Inflammatory macrophage treated with lipopolysaccharide for 4 hours (primary cell): ENCODE measurements around the gene CCDC27.
"Not testable (repeated sequence)": the region's sequence is repeated elsewhere in the genome, so short reads cannot be mapped to it uniquely, and the experiment has no call there.

Source experiments
- DNase-seq: peaks from one replicate; pipeline ENCODE4 v3.0.0-alpha.2; 2020

Gene CCDC27

GRCh38 chr1:3800795-3801194 lies 48.5 kb downstream of the CCDC27 start:
- DNase-seq, result not testable (repeated sequence)

DNA sequence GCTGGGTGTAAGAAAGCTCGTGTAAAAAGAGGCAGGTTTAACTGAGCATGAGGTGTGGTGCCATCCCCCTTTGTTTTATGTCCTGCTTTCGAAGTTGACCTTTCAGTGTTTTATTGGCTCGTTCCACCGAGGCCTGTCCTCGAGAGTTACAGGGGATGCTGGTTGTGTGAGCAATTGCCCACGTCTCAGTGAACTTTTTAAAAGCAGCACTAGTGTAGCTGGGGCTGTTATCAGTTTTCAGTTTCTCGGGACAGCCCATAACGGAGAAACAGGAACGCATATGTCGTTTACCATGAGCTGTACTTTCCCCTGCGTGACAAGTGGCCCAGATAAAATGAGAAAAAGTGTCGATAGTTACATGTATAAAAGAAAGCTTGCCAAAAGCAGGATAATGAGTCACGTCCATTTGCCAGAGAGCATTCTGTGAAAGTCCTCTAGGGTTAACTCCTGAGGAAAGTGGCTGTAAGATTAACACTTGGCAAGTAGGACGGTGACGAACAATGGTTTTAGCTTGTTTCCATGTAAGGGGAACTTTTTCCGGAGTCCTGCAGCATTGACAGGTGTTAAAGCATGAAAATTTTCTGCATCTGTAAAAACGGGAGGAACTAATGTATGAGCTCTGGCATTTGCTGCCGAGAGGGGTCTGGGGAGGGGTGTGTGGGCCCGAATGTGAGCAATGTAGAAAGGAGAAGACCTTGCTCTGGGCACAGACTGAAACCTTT lies 51.8 kb downstream of the CCDC27 start:
- no peak for DNase-seq

- not testable (repeated sequence) for DNase-seq
These were observed 52.3 kb downstream of the CCDC27 start for GRCh38 chr1:3804627-3804944.

DNA sequence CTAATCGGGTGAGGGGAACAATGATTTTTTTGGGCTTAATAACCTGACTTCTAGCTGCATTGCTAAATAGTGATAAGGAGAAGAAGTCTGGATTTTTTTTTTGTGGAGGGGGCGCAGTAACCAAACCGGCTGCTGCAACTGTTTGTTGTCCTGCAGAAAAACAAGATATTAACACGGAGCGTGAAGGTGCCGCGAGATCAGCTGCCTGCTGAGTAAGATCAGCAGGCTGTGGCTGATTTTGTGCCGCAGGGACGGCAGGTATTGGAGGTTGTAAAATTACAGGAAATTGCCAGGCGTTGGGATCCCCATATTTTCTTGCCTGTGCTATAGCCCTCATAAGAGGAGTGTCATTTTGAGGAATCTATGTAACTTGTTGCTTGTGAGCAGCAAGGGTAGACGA lies 52.8 kb downstream of the CCDC27 start:
- no peak for DNase-seq

DNA sequence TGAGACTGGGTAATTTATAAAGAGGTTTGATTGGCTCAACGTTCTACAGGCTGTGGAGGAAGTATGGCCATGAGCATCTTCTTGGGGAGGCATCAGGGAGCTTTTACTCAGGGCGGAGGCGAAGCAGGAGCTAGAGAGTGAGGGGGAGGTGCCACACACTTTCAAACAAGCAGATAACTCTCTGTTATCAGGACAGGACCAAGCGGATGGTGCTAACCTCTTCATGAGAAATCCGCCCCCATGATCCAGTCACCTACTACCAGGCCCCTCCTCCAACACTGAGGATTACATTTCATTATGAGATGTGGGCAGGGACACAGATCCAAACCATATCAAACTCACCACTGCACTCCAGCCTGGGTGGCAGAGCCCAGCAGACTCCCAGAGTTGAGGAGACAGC lies 55.5 kb downstream of the CCDC27 start:
- DNase-seq, result no peak

DNA sequence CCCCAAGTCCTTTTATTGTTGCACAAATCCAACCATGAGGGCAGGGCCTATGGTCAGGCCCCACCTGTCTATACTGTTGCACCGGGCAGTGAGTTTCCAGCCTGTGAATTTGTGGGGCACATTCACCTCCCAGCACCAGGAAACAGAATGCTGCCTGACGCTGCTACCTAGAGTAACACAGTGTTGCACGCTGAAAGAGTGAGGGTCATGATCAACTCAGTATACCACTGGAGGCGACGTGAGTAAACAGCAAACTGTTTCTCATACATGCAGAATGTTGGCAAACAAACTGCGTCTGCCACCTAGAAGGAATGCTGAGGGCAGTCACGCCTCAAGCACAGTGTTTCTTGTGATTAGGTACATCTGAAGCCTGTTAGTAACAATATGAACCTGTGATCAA lies 57.4 kb downstream of the CCDC27 start:
- DNase-seq, result no peak

DNA sequence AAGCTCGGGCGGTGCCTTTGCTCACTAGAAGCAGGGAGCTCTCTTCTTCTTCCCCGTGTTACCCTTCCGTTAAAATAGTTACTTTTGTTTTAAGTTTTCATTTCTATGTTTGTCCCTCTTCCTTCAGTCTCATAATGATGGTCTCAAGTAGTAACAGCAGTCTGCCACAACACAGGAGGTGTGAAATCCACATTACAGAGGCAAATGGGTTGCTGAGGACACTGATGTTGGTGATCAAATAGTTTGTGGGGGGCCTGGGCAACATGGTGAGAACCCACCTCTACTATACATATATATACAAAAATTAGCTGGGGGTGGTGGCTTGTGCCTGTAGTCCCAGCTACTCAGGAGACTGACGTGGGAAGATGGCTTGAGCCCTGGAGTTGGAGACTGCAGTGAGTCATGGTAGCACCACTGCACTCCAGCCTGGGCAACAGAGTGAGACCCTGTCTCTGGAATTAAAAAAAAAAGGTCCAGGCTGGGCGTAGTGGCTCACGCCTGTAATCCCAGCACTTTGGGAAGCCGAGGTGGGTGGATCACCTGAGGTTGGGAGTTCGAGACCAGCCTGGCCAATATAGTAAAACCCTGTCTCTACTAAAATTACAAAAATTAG lies 58.0 kb downstream of the CCDC27 start:
- not testable (repeated sequence) for DNase-seq

GRCh38 chr1:3811595-3811911 lies 59.3 kb downstream of the CCDC27 start:
- DNase-seq, result no peak

DNA sequence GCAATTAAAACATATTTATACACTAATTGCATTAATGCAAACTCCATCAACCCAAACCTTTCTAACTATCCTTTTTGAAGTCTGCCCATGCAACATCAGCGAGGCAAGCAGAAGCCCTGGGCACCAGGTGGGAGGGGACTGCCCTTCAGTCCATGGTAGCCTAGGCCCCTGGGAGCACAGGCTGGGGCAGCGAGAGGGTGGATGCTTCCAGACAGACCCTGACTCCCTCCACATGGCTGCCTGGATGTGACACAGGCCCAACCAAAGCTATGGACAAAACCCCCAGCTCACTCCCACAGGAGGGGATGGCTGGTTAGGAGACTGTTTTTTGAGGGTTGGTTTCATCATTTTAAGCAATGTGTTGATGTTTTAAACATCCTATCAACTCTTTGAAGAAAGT lies 61.8 kb downstream of the CCDC27 start:
- no peak for DNase-seq

- no peak for DNase-seq
These were observed 62.7 kb downstream of the CCDC27 start for GRCh38 chr1:3814771-3815561.

DNA sequence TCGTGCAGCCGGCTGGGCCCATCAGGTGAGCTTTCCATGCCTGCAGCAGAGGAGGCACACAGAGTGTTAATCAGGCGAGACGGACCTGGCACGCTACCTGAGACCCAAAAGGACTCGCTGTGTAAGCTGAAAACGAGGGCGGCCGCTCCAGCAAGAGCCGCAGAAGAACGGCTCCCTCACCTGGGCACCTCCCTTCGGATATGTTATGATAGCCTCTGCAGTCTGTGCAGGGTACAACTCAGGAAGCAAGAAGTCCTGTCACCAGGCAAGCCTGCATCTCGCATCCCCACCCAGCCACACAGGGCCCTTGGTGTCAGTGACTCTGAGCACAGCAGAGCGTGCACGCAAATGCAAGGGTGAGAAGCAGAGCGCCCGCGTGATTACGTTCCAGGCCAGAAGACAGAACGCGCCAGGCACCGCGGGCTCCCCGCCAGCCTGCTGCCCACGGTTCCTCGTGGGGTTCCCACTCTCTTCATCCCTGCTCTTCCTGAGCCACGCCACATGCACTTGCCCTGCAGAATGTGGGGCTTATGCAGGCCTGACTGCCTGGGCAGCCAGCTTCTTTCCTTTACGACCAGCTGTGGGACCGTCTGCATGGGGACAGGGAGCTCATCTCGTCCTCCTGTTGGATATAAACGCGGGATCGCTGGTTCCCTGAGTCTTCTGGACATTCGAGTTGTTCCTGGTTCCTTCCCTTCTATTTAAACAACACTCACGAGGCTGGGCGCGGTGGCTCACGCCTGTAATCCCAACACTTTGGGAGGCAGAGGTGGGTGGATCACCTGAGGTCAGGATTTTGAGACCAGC lies 64.3 kb downstream of the CCDC27 start:
- no peak for DNase-seq

GRCh38 chr1:3817138-3817740 lies 65.0 kb downstream of the CCDC27 start:
- no peak for DNase-seq

DNA sequence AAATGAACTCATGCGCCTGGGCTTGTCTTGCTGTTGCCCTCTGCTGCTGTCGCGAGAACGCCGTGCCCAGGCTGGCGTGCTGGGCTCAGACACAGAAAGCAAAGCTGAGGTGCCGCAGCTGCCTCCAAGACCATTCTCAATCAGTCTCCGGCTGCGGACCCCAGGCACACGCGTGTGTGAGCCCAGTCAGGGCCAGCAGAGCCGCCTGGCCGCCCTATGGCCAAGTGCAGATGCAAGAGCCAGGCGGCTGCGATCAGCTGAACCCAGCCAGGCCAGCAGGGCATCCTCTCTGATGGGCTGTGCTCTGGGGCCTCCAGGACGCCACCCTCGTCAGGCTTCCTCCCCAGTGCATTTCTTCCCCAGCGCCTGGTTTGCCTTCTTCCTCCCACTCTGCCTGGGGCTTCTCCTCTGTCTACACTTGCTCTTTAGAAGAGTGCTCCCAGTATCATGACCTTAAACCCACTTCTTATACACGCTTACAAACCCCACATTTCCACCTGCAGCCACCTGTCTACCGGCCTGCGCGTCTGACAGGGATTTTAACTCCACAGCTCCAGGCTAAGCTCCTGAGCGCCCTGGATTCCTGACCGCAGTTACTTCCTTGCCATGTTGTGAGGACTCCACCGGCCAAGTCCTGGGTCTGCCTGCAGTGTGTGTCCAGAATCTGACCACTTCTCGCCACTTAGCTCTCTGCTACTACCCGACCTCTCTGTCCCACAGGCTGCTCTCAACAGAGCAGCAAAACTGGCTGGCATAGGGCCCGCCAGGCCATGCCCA lies 65.8 kb downstream of the CCDC27 start:
- no peak for DNase-seq

GRCh38 chr1:3819771-3820200 lies 67.5 kb downstream of the CCDC27 start:
- no peak for DNase-seq

GRCh38 chr1:3820316-3820715 lies 68.1 kb downstream of the CCDC27 start:
- no peak for DNase-seq

GRCh38 chr1:3821004-3821403 lies 68.8 kb downstream of the CCDC27 start:
- no peak for DNase-seq
